Fibroblast of skin of abdomen (primary cell): ENCODE data around the gene IDH3G. TPM values are rescaled to one million over a fixed set of nuclear protein-coding genes. Genes with fewer than 3 reads are reported as not detected.
"Not testable (repeated sequence)": the region's sequence is repeated elsewhere in the genome, so short reads cannot be mapped to it uniquely, and the experiment has no call there.

Source experiments
- DNase-seq: peaks from one replicate; pipeline ENCODE4 v3.0.0-alpha.2; 2013
- polyA plus RNA-seq, 2 experiments: library from polyadenylated mRNA; unstranded; fragments of 120-200 nt; gene quantifications; one replicate each; pipeline ENCODE4 v1.2.1, GENCODE V29; 2013; ENCODE audit not compliant: insufficient read length in 2 of 2

Gene IDH3G
- polyA plus RNA-seq (2013, experiment 1 of 2; ENCODE audit: insufficient read length), result 74.9 TPM
- polyA plus RNA-seq (2013, experiment 2 of 2; ENCODE audit: insufficient read length), result 76.7 TPM

- DNase-seq, result peak; percentile 94
Measured at GRCh38 chrX:153794018-153794896, at the start of gene IDH3G, which contains the start of gene SSR4. TSS of gene IDH3G (minus strand) at chrX:153794375. CDS start at chrX:153794326, 49 bp downstream. TSS of gene SSR4 (plus strand) at chrX:153794668. CDS start at chrX:153794688, 20 bp downstream.

- no peak for DNase-seq
Measured at GRCh38 chrX:153836921-153837320, 42.7 kb upstream of the IDH3G start.

- DNase-seq, result no peak
Measured at GRCh38 chrX:153832728-153833127, 38.6 kb upstream of the IDH3G start.

DNA sequence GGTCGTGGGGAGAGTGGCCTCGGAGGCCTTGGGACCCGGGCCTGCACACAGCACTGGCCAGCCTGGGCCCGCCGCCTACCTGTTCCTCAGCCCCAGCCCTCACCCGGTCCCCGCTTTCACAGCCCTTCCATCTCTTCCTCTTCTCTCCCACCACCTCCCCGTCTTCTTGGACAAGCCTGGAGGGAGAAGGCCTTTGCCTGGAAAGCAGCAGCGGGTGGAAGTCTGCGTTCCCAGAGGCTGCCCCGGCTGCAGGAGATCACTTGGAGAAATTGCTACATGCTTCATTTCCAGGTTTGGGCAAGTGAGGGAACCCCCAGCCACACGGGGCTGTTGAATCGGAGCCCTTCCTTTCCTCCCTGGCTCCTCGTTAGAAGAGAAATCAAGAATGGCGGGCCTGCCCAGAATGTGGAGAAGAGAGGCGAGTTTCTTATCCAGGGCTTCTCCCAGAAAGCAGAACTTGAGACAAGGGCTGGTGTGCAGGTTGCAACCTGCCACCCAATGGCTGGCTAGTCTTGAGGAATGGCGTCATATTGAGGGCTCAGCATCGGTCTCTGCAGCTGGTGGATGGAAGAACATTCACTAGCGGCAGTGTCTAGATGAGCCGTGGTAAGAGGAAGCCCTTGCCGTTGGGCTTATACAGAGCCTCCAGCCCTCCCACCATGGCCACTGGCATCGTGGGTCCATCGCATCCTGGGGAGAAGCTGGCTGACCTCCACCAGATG, 37.4 kb upstream of the IDH3G start:
- DNase-seq, result no peak

DNA sequence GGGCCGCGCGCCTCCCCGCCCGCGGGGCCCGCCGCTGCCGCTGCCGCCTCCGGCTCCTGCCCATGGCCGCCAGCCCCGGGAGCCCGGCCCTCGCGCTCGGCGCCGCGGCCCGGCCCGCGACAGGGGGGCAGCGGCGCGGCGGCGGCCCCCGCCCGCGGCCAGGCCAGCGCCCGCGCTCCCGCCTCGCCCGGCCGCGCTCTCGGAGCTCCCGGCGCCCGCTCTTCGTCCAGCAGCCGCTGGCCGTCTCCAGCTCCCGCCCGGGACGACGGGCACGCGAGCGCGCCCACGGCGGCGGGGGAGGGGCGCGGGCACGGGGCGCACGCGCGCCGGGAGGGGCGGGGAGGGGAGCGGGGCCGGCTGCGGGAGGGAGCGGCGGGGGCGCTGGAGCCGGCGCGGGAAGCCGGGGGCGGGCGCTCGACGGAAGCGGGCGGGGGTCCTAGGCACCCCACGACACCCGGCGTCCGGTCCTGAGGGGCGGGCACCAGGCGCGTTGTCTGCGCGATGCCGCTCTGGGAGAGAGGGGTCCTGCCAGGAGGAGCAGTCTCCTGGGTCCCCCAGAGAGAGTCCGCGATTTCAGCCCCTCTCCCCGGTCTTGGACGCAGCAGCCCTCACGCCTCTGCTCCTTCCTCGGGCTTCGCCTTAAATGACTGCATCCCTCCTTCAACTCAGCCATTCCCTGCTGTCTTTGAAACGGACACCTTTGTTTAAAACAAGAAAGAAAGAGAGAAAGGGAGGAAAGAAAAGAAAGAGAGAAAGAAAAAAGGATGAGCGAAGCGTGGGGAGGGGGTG, 36.7 kb upstream of the IDH3G start:
- no peak for DNase-seq

- DNase-seq, result no peak
Measured at GRCh38 chrX:153829799-153830639, 35.8 kb upstream of the IDH3G start, which contains the start of gene PDZD4. TSS of gene PDZD4 (minus strand) at chrX:153830544. CDS start at chrX:153830298, 246 bp downstream.

DNA sequence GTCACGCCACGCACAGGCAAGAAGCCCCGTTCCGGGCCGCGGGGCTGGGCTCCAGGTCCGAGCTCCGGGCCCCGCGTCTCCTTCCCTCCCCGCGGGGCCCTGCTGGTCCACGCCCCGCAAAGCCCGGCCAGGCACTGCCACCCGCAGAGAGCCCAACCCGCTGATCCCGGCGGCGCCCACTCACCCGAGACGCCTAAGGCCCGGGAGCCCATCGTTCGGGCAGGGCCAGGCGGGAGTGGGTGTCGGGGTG, 35.3 kb upstream of the IDH3G start:
- no peak for DNase-seq

GRCh38 chrX:153828723-153829548, 34.8 kb upstream of the IDH3G start:
- DNase-seq, result peak; percentile 16

DNA sequence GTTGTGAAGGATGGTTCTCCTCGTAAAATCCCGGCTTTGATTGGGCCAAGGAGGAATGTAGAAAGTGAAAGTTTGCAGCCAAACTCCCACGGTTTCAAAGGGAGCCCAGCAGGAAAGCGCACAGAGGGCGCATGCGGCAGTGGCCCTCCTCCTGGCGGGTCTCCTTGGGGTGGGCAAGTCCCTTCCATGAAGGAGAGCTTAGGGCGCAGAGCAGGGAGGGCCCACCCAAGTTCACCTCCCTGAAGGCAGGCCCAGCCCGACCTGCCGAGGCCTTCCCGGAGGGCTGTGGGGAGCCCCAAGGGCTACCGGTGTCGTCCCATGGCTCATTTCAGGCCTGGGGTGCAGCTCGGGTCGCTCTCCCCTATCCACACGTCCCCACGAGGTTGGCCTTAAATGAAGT, 34.1 kb upstream of the IDH3G start:
- DNase-seq, result no peak

DNA sequence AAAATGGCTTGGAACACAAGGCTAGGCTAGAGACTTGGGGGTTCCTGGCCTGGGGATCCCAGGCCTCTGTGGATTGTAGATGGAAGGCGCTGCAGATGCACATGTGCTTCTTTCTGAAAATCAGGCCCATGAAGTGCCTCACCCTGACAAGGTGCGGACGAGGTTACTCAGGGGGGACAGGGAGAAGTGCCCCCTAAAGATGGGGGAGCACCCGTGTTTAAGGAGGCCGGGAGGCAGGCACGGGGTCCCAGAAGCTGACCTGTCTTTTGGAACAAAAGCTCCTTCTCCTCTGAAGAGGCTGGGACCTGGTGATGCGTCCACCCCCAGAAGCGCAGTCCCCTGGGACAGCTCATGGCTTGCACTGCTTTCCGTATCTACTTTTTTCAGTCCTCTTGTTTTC, 33.7 kb upstream of the IDH3G start:
- no peak for DNase-seq

DNA sequence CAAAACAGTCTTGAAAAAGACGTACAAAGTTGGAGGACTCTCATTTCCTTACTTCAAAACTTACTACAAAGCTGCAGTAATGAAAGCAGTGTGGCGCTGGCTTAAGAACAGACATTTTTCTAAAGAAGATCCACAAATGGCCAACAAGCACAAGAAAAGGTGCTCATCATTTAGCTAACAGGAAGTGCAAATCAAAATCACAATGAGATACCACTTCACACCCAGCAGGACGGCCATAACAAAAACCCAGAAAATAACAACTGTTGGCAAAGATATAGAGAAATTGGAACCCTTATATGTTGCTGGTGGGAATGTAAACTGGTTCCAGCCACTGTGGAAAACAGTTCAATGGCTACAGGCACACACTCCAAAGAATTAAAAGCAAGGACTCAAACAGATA, 32.8 kb upstream of the IDH3G start:
- no peak for DNase-seq

DNA sequence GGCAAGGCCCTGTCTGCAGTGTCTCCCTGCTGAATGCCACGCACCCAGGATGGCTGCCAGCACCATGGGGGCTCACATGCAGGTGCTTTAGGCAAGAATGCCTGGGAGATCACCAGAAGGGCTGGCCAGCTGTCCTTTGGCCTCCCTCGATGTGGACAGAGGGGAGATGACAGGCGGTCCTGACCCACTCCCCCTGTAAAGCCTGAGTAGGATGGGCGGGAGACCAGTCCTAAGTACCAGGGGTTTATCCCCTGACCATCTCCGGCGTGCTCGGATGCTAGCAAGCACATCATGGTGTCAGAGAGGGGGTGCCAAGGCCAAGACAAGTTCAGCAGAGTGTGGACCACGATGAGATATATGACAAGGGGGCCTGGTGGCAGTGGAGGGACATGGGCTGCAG, 30.9 kb upstream of the IDH3G start:
- DNase-seq, result no peak

DNA sequence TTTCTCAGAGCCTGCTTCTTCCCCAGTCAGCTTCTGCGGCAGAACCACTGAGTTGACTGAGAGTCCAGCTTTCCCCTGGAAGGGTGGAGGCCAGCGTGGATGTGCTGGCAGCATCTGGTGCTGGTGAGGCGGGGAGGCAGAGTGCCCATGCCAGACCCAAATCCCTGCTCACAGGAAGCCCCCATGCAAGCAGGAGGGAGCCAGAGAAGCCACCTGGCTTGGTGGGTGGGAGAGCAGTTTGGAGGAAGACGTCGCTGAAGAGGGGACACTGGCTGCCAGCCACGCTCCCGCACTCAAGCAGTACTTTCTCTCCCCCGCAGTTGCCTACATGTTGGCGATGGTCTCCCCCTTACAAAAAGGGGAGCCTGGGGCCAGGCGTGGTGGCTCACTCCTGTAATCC, 30.2 kb upstream of the IDH3G start:
- no peak for DNase-seq

GRCh38 chrX:153821066-153821465, 26.9 kb upstream of the IDH3G start:
- DNase-seq, result no peak

GRCh38 chrX:153820601-153821000, 26.4 kb upstream of the IDH3G start:
- no peak for DNase-seq

DNA sequence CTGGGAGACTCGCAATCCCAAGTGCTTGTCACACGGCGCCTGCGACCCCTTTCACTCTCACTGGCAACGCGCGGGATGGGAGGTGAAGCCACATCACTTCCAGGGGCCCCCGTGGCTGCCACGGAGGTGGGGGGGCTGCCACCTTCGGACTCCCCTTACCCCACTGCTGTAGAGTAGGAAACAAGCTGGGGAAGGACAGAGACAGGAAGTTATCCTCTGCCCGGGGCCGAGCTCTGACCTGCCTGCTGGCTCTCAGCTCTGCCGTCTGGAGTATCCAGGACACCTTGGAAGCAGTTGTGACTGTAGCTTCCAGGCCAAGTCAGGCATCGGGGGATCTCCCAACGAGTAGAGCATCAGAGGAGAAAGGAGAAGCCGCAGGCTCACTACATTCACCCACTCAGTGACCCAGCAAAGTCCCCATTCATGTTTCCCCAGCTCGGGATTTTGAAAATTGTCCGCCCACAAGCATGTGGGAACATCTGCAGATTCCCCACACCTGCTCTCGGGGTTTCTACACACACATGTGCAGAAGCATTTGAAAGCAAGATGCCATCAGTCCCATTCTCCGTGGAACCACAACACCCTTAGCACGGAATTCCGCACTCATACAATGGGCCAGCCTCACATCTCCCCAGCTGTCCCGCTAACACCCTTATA, 25.3 kb upstream of the IDH3G start:
- no peak for DNase-seq

DNA sequence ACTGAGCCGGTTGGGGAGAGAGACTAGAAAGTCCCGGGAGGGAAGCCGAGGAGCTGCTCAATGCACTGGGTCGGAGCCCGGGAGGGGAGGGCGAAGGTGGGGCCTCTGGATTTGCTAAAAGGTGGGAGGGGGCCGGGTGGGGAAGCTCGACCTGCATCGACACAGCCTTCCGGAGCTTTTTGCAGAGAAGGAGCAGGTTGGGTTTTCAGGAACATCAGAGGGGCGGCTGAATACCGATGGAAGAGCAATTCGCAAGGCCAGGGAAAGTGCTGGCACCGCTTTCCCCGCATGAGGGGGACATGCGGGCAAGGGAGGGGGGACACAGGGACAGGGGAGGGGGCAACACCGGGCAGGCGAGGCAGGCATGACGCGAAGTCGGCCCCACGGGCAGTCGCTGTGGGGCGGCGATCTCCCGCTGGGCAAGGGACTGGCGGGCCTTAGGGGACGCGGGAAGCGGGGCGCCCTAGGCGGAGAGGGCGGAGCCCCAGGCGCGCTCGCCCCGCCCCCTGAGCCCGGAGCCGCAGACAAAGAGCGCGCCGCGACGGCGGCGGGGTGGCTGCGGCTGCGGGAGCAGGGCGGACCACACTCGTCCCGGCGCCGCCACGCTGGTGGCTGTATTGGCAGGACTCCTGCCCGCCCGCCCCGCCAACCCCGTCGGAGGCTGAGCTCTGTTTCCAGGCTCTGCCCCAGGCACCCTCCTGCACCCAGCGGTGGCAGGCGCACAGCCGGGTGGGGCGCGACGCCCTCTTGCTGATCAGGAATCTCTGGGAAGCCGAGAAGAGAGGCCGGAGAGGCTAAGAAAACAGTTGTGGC, 24.6 kb upstream of the IDH3G start:
- peak; percentile 10 for DNase-seq

- not testable (repeated sequence) for DNase-seq
Measured at GRCh38 chrX:153818064-153818463, 23.9 kb upstream of the IDH3G start.

GRCh38 chrX:153816831-153817690, 22.9 kb upstream of the IDH3G start:
- no peak for DNase-seq
